Activated B cell treated with CpG ODN at 0.5 μM for 24 hours (primary cell): ENCODE results near the gene HNRNPM. TPM values are rescaled to one million over a fixed set of nuclear protein-coding genes. Genes with fewer than 3 reads are reported as not detected.

Experiments
- ATAC-seq: fragments of 200-7000 bp; cut with Tn5 transposase; one replicate; pipeline ENCODE4 v1.10.0; 2021; ENCODE audit warnings: low read depth, mild to moderate bottlenecking, moderate library complexity
- CTCF ChIA-PET: fragments of 350-600 bp; sonication (Branson Sonifier 250); formaldehyde crosslinking; loops from one replicate; lab custom pipeline; 2021; ENCODE audit warnings: antibody characterized with exemption; lab: Charles Lee
- POLR2A ChIA-PET: fragments of 350-600 bp; sonication (Branson Sonifier 250); formaldehyde crosslinking; loops from one replicate; lab custom pipeline; 2021; ENCODE audit warnings: antibody characterized with exemption; lab: Charles Lee
- DNase-seq: peaks from one replicate; pipeline ENCODE4 v3.0.0; 2022
- H3K27ac Mint-ChIP-seq: one replicate; pipeline ENCODE4 v1.8.0; 2020; ENCODE audit warnings: mixed read lengths
- H3K27me3 Mint-ChIP-seq: one replicate; pipeline ENCODE4 v1.8.0; 2021; ENCODE audit warnings: mixed read lengths
- H3K36me3 Mint-ChIP-seq: one replicate; pipeline ENCODE4 v1.8.0; 2021; ENCODE audit warnings: low read depth, mixed read lengths
- H3K4me1 Mint-ChIP-seq: one replicate; pipeline ENCODE4 v1.8.0; 2021; ENCODE audit warnings: mixed read lengths
- H3K4me3 Mint-ChIP-seq: one replicate; pipeline ENCODE4 v1.8.0; 2020; ENCODE audit warnings: mild to moderate bottlenecking, mixed read lengths
- H3K9me3 Mint-ChIP-seq: one replicate; pipeline ENCODE4 v1.8.0; 2020; ENCODE audit warnings: mixed read lengths
- CTCF ChIP-seq: fragments of 200-600 bp; IDR thresholded peaks from one replicate; pipeline ENCODE4 v1.8.0; 2022; ENCODE audit warnings: antibody characterized with exemption, mild to moderate bottlenecking
- intact Hi-C: fragments of 100-400 bp; cut with micrococcal nuclease; formaldehyde crosslinking; loops from one replicate; pipeline ENCODE4 v1.15.1; 2024
- total RNA-seq: library from RNA; stranded (reverse); gene quantifications from 2 replicates; pipeline ENCODE4 v1.2.3, GENCODE V29; 2022

The HNRNPM gene
- total RNA-seq, 1 donor from 2014 or later, result 282 TPM

- peaks cover 65% of the 10 kb centered on the region for H3K36me3 Mint-ChIP-seq
- DNase-seq (no peak), ATAC-seq (no peak)
- H3K4me3 Mint-ChIP-seq, result no peak overlapping the region
- no peaks in the 10 kb centered on the region for H3K9me3 Mint-ChIP-seq
- no peak overlapping the region for H3K27ac Mint-ChIP-seq
- no peaks in the 10 kb centered on the region for H3K27me3 Mint-ChIP-seq
- peaks cover 78% of the 10 kb centered on the region for H3K4me1 Mint-ChIP-seq
- TF ChIP-seq CTCF, result no peak
- CTCF ChIA-PET, result no interaction called here
- intact Hi-C loops, result no loop called here
- POLR2A ChIA-PET, result interaction anchor here (0.6 kb wide), 1 partner anchor 127 kb away, joined by 3 read pairs; no protein-coding TSS in a partner anchor
Measured at GRCh38 chr19:8452446-8453123, 7.8 kb downstream of the HNRNPM start.

DNA sequence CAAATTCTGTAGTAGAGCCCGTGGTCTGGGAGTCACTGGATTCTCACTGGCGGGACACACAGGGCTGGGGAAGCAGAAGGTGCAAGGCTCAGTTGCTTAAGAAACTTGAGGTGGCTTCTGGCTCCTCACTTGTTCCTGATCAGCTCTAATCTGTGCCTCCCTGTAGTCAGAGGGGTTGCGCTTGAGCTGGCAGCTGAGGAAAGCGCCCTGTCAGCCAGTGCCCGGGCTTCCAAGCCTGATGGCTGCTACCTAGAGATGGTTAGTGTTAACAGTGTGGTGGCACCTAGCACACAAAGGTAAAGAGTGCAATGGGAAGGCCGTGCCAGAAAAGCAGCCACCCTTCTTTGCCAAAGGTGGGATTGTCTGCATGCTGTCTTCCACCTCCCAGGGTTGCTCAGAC is 8.8 kb downstream of the HNRNPM start:
- no peak for DNase-seq
- Mint-ChIP-seq H3K27ac (peak overlapping the region; percentile 18), H3K27me3 (no peaks in the 10 kb centered on the region), H3K4me3 (no peak overlapping the region), H3K4me1 (peaks cover 82% of the 10 kb centered on the region), H3K9me3 (no peaks in the 10 kb centered on the region), H3K36me3 (peaks cover 69% of the 10 kb centered on the region)
- intact Hi-C loops, result no loop called here
- ATAC-seq, result no peak
- no peak for TF ChIP-seq CTCF
- CTCF ChIA-PET, result no interaction called here
- POLR2A ChIA-PET, result interaction anchor here (0.6 kb wide), 2 partner anchors 21 to 126 kb away, joined by 3 read pairs; no protein-coding TSS in a partner anchor

DNA sequence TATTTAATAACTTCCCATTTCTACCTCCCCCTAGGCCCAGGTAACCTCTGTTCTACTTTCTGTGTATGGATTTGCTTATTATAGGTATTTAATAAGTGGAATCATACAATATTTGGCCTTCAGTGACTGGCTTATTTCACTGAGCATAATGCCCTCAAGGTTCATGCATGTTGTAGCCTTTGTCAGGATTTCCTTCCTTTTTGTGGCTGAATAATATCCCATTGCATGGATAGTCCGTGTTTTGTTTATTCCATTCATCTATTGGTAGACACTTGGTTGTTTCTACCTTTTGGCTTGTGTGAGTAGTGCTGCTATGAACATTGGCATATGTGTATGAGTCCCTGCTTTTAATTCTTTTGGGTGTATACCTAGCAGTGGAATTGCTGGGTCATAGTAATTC is 9.4 kb downstream of the HNRNPM start:
- no peaks in the 10 kb centered on the region for H3K9me3 Mint-ChIP-seq
- no peak overlapping the region for H3K27ac Mint-ChIP-seq
- intact Hi-C loops, result no loop called here
- H3K27me3 Mint-ChIP-seq, result no peaks in the 10 kb centered on the region
- DNase-seq (no peak), ATAC-seq (no peak)
- peaks cover 83% of the 10 kb centered on the region for H3K4me1 Mint-ChIP-seq
- CTCF ChIA-PET, result no interaction called here
- POLR2A ChIA-PET, result no interaction called here
- no peak for TF ChIP-seq CTCF
- H3K36me3 Mint-ChIP-seq, result peaks cover 69% of the 10 kb centered on the region
- H3K4me3 Mint-ChIP-seq, result no peak overlapping the region

- ChIA-PET POLR2A (interaction anchor here (2.0 kb wide), 1 partner anchor 10 kb away, joined by 8 read pairs; the partner anchor contains the start of gene HNRNPM), CTCF (no interaction called here)
- ATAC-seq, result no peak
- H3K4me3 Mint-ChIP-seq, result no peak overlapping the region
- peaks cover 86% of the 10 kb centered on the region for H3K4me1 Mint-ChIP-seq
- no peak overlapping the region for H3K27ac Mint-ChIP-seq
- no peaks in the 10 kb centered on the region for H3K9me3 Mint-ChIP-seq
- no peak for TF ChIP-seq CTCF
- H3K27me3 Mint-ChIP-seq, result no peaks in the 10 kb centered on the region
- intact Hi-C loops, result no loop called here
- H3K36me3 Mint-ChIP-seq, result peaks cover 74% of the 10 kb centered on the region
- DNase-seq, result no peak
Measured at GRCh38 chr19:8455018-8455417, 10.2 kb downstream of the HNRNPM start.

GRCh38 chr19:8456064-8456463 is 11.3 kb downstream of the HNRNPM start:
- H3K4me3 Mint-ChIP-seq, result no peak overlapping the region
- H3K9me3 Mint-ChIP-seq, result no peaks in the 10 kb centered on the region
- ATAC-seq, result no peak
- peak overlapping the region; percentile 47 for H3K27ac Mint-ChIP-seq
- TF ChIP-seq CTCF, result no peak
- POLR2A ChIA-PET, result interaction anchor here (2.0 kb wide), 1 partner anchor 12 kb away, joined by 8 read pairs; the partner anchor contains the start of gene HNRNPM
- DNase-seq, result no peak
- intact Hi-C loops, result no loop called here
- CTCF ChIA-PET, result no interaction called here
- H3K36me3 Mint-ChIP-seq, result peaks cover 81% of the 10 kb centered on the region
- no peaks in the 10 kb centered on the region for H3K27me3 Mint-ChIP-seq
- peaks cover 90% of the 10 kb centered on the region for H3K4me1 Mint-ChIP-seq
